ENCODE measurements around the gene LIN7B. TPM values are rescaled to one million over a fixed set of nuclear protein-coding genes. Genes with fewer than 3 reads are reported as not detected.

LIN7B gene
- total and polyA plus RNA-seq, 2 of the 13 experiments (the other 11 are each of a cell fraction or from before 2014, with no cell fraction given), result 5.3 to 7.6 TPM

DNA sequence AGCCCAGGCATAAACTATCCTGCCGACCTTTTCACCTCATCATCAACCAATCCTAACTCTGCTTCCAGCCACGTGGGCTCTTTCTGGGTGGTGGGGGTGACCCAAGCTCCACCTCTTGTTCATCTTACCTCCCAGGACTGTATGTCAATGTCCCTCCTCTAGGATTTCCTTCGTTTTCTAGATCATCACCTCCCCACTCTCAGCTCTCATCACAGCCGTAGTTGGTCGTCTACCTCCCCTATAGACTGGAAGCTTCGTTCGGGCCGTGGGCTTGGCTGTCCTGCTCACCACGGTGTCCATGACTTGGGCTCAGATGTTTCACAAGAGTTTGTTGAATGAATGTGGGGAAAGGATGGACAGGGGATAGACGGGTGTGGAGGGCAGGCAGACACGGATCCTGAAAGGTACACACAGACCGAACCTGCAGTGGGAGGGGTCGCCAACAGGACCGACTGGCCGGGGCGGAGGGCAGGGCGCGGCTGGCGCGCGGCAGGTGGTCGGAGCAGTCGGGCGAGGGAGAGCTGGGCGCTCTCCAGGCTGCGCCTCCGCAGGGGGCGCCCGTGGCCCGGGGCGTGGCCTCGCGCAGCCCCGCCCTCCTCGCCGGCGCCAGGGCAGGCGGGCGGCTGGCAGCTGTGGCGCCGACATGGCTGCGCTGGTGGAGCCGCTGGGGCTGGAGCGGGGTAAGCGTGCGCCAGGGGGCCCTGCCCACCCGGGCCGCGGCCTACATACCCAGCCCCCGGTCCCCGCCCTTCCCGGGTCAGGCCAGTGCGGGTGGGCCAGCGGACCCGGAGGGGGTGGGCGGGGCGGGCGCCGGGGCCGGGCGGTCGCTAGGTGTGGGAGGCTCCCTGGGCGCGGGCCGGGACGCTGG lies at the start of gene LIN7B (continued):
- no peak for TF ChIP-seq TCF7L2 (IDR thresholded peaks at IDR 0.05; ENCODE audit: low read depth, low read length)
- no peak for TF ChIP-seq GABPA (IDR thresholded peaks at IDR 0.05; ENCODE audit: low read depth, low read length)
- TF ChIP-seq GABPA (CRISPR knock-in tag; IDR thresholded peaks at IDR 0.05; ENCODE audit: low read depth), result no peak
- TF ChIP-seq TAF15 (IDR thresholded peaks at IDR 0.05; ENCODE audit: low read depth, low read length, poor library complexity, severe bottlenecking), result no peak
- no peak for TF ChIP-seq KLF15 (CRISPR knock-in tag; IDR thresholded peaks at IDR 0.05; ENCODE audit: borderline replicate concordance)
- TF ChIP-seq ZNF7 (CRISPR knock-in tag; IDR thresholded peaks at IDR 0.05), result no peak
- no peak for TF ChIP-seq NFIB (CRISPR knock-in tag; IDR thresholded peaks at IDR 0.05; ENCODE audit: borderline replicate concordance)
- TF ChIP-seq, protein P1, sequence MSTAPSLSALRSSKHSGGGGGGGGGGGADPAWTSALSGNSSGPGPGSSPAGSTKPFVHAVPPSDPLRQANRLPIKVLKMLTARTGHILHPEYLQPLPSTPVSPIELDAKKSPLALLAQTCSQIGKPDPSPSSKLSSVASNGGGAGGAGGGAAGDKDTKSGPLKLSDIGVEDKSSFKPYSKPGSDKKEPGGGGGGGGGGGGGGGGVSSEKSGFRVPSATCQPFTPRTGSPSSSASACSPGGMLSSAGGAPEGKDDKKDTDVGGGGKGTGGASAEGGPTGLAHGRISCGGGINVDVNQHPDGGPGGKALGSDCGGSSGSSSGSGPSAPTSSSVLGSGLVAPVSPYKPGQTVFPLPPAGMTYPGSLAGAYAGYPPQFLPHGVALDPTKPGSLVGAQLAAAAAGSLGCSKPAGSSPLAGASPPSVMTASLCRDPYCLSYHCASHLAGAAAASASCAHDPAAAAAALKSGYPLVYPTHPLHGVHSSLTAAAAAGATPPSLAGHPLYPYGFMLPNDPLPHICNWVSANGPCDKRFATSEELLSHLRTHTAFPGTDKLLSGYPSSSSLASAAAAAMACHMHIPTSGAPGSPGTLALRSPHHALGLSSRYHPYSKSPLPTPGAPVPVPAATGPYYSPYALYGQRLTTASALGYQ (CRISPR knock-in tag; IDR thresholded peaks at IDR 0.05), result no peak
- no peak; the same call in none of the 2 replicates for TF ChIP-seq NCOA2 (CRISPR knock-in tag; IDR thresholded peaks at IDR 0.05)
- no peak for TF ChIP-seq ASH2L (IDR thresholded peaks at IDR 0.05; ENCODE audit: insufficient read length, low read depth, low read length)
- TF ChIP-seq NCOA5 (CRISPR knock-in tag; IDR thresholded peaks at IDR 0.05), result no peak
- TF ChIP-seq RCOR2 (CRISPR knock-in tag; IDR thresholded peaks at IDR 0.05), result no peak
- TF ChIP-seq, protein P2, sequence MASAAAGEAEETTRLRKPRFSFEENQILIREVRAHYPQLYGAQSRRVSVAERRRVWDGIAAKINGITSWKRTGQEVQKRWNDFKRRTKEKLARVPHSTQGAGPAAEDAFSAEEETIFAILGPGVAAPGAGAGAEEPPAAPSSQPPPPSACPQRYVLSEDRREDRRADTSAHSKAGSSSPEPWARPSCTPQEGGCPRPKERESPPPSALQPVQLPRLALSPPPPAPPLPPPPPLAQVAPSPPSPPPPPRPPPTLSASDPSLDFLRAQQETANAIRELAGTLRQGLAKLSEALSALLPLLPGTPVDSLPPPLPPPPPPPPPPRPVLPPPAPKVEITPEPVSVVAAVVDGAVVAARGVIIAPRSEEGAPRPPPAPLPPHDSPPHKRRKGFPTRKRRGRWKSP (CRISPR knock-in tag; IDR thresholded peaks at IDR 0.05), result 0 out of 2 replicates have a peak, but pooled peaks have one; percentile 46
- no peak for TF ChIP-seq ZNF121 (CRISPR knock-in tag; IDR thresholded peaks at IDR 0.05)
- TF ChIP-seq NKX3-1 (CRISPR knock-in tag; IDR thresholded peaks at IDR 0.05), result no peak
- TF ChIP-seq MIER2 (CRISPR knock-in tag; IDR thresholded peaks at IDR 0.05), result 0 out of 2 replicates have a peak, but pooled peaks have one; percentile 48
- TF ChIP-seq SRF (IDR thresholded peaks at IDR 0.05; ENCODE audit: low read depth, low read length), result no peak
- no peak for TF ChIP-seq KAT2B (IDR thresholded peaks at IDR 0.05; ENCODE audit: borderline replicate concordance, low read depth, low read length)
- peak; percentile 73 for TF ChIP-seq FOXC1 (CRISPR knock-in tag; IDR thresholded peaks at IDR 0.05; ENCODE audit: borderline replicate concordance)
- TF ChIP-seq ZC3H4 (CRISPR knock-in tag; IDR thresholded peaks at IDR 0.05; ENCODE audit: borderline replicate concordance), result no peak
- no peak for TF ChIP-seq CAMTA2 (CRISPR knock-in tag; IDR thresholded peaks at IDR 0.05; ENCODE audit: borderline replicate concordance)
- TF ChIP-seq ADNP (CRISPR knock-in tag; IDR thresholded peaks at IDR 0.05), result no peak
- TF ChIP-seq POLR2AphosphoS5 (IDR thresholded peaks at IDR 0.05; ENCODE audit: low read depth, low read length), result no peak; the same call in none of the 2 replicates
- no peak for TF ChIP-seq RFXAP (CRISPR knock-in tag; IDR thresholded peaks at IDR 0.05; ENCODE audit: borderline replicate concordance)
- TF ChIP-seq, protein P3, sequence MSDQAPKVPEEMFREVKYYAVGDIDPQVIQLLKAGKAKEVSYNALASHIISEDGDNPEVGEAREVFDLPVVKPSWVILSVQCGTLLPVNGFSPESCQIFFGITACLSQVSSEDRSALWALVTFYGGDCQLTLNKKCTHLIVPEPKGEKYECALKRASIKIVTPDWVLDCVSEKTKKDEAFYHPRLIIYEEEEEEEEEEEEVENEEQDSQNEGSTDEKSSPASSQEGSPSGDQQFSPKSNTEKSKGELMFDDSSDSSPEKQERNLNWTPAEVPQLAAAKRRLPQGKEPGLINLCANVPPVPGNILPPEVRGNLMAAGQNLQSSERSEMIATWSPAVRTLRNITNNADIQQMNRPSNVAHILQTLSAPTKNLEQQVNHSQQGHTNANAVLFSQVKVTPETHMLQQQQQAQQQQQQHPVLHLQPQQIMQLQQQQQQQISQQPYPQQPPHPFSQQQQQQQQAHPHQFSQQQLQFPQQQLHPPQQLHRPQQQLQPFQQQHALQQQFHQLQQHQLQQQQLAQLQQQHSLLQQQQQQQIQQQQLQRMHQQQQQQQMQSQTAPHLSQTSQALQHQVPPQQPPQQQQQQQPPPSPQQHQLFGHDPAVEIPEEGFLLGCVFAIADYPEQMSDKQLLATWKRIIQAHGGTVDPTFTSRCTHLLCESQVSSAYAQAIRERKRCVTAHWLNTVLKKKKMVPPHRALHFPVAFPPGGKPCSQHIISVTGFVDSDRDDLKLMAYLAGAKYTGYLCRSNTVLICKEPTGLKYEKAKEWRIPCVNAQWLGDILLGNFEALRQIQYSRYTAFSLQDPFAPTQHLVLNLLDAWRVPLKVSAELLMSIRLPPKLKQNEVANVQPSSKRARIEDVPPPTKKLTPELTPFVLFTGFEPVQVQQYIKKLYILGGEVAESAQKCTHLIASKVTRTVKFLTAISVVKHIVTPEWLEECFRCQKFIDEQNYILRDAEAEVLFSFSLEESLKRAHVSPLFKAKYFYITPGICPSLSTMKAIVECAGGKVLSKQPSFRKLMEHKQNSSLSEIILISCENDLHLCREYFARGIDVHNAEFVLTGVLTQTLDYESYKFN (CRISPR knock-in tag; conservative IDR thresholded peaks at IDR 0.05), result peak; percentile 31; the same call in 1 of the 2 replicates

Data from HepG2 (cell line).